ENCODE results near the gene SCYGR4. TPM values are rescaled to one million over a fixed set of nuclear protein-coding genes. Genes with fewer than 3 reads are reported as not detected.

The SCYGR4 gene
- total RNA-seq, 4 donors from 2014 or later: 1.3 to 7.2 (median 1.5) TPM; not detected in 1

- 95% methylated on average over 10 of the region's 10 CpGs for WGBS
- Histone ChIP-seq H3K4me3 (no peak overlapping the region), H3K9me3 (no peaks in the 10 kb centered on the region), H3K4me1 (no peaks in the 10 kb centered on the region), H3K27ac (no peak overlapping the region), H3K27me3 (peaks cover 4% of the 10 kb centered on the region), H3K36me3 (no peaks in the 10 kb centered on the region)
- no peak for DNase-seq (ENCODE audit: low spot score in 2 of 2)
- TF ChIP-seq POLR2AphosphoS5 (IDR thresholded peaks at IDR 0.05) (no peak), POLR2A (IDR thresholded peaks at IDR 0.05) (no peak), CTCF (IDR thresholded peaks at IDR 0.05) (no peak), EP300 (IDR thresholded peaks at IDR 0.05) (no peak)
Measured at GRCh38 chr2:227626580-227627151, 9.4 kb downstream of the SCYGR4 start.

- Histone ChIP-seq H3K4me1 (no peaks in the 10 kb centered on the region), H3K27ac (no peak overlapping the region), H3K27me3 (peaks cover 4% of the 10 kb centered on the region), H3K4me3 (no peak overlapping the region), H3K36me3 (no peaks in the 10 kb centered on the region), H3K9me3 (no peaks in the 10 kb centered on the region)
- WGBS: 82% methylated on average over 3 of the region's 3 CpGs
- no peak for DNase-seq (ENCODE audit: low spot score in 2 of 2)
- no peak for TF ChIP-seq EP300 (IDR thresholded peaks at IDR 0.05)
- TF ChIP-seq POLR2AphosphoS5 (IDR thresholded peaks at IDR 0.05): no peak
- no peak for TF ChIP-seq CTCF (IDR thresholded peaks at IDR 0.05)
- TF ChIP-seq POLR2A (IDR thresholded peaks at IDR 0.05): no peak
Measured at GRCh38 chr2:227627769-227628168, 10.5 kb downstream of the SCYGR4 start.

GRCh38 chr2:227629435-227629834 is 12.1 kb downstream of the SCYGR4 start:
- Histone ChIP-seq H3K4me1 (no peaks in the 10 kb centered on the region), H3K9me3 (no peaks in the 10 kb centered on the region), H3K36me3 (no peaks in the 10 kb centered on the region), H3K27ac (no peak overlapping the region), H3K4me3 (no peak overlapping the region), H3K27me3 (peaks cover 4% of the 10 kb centered on the region)
- TF ChIP-seq POLR2A (IDR thresholded peaks at IDR 0.05) (no peak), CTCF (IDR thresholded peaks at IDR 0.05) (no peak), POLR2AphosphoS5 (IDR thresholded peaks at IDR 0.05) (no peak), EP300 (IDR thresholded peaks at IDR 0.05) (no peak)
- DNase-seq (ENCODE audit: low spot score in 2 of 2): no peak
- 80% methylated on average over 7 of the region's 7 CpGs for WGBS

- WGBS: 77% methylated on average over 3 of the region's 3 CpGs
- no peaks in the 10 kb centered on the region for H3K36me3 ChIP-seq
- H3K4me3 ChIP-seq: no peak overlapping the region
- peaks cover 4% of the 10 kb centered on the region for H3K27me3 ChIP-seq
- no peaks in the 10 kb centered on the region for H3K9me3 ChIP-seq
- H3K4me1 ChIP-seq: no peaks in the 10 kb centered on the region
- no peak overlapping the region for H3K27ac ChIP-seq
- no peak for TF ChIP-seq POLR2AphosphoS5 (IDR thresholded peaks at IDR 0.05)
- TF ChIP-seq POLR2A (IDR thresholded peaks at IDR 0.05): no peak
- TF ChIP-seq CTCF (IDR thresholded peaks at IDR 0.05): no peak
- no peak for TF ChIP-seq EP300 (IDR thresholded peaks at IDR 0.05)
- no peak for DNase-seq (ENCODE audit: low spot score in 2 of 2)
Measured at GRCh38 chr2:227630322-227630721, 13.0 kb downstream of the SCYGR4 start.

- 87% methylated on average over 6 of the region's 6 CpGs for WGBS
Measured at GRCh38 chr2:227632827-227633226, 15.5 kb downstream of the SCYGR4 start.

More at GRCh38 chr2:227632827-227633226, 15.5 kb downstream of the SCYGR4 start:
- H3K9me3 ChIP-seq: no peaks in the 10 kb centered on the region
- no peaks in the 10 kb centered on the region for H3K36me3 ChIP-seq
- TF ChIP-seq POLR2AphosphoS5 (IDR thresholded peaks at IDR 0.05) (no peak), EP300 (IDR thresholded peaks at IDR 0.05) (no peak), CTCF (IDR thresholded peaks at IDR 0.05) (no peak), POLR2A (IDR thresholded peaks at IDR 0.05) (no peak)
- H3K27me3 ChIP-seq: peaks cover 4% of the 10 kb centered on the region
- no peak overlapping the region for H3K4me3 ChIP-seq
- no peaks in the 10 kb centered on the region for H3K4me1 ChIP-seq
- DNase-seq (ENCODE audit: low spot score in 2 of 2): no peak
- H3K27ac ChIP-seq: no peak overlapping the region
